GM12892 (cell line): ENCODE measurements around the gene C1QL1.

Experiments used
- POLR2A ChIP-seq: IDR thresholded peaks from 2 replicates; pipeline ENCODE4 v1.6.1; 2011; ENCODE audit warnings: low read depth, low read length, control low read depth
- POLR2AphosphoS5 ChIP-seq: IDR thresholded peaks from 2 replicates; pipeline ENCODE4 v1.6.1; 2011; ENCODE audit warnings: low read depth, low read length, control low read depth
- TAF1 ChIP-seq: IDR thresholded peaks from 2 replicates; pipeline ENCODE4 v1.6.1; 2011; ENCODE audit warnings: low read depth, mild to moderate bottlenecking, control low read depth, low read length, borderline replicate concordance

DNA sequence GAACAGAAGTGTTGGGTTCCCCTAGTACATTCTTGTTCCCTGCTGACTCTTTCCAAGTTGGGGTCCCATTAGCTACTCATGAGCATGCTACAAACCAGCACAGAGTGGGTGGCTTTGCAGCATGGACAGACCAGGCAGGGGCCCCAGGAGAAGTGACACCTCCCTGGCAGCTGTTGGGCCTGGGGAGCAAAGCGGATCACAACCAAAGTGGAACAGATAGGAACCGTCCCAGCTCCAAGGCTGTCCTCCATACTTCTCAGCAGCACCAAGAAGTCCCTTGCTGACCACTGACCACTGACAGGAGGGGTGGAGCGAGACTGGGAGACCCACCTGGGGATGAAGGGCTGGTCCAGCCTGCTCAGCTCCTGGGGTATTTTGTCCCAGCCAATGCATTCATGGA, 40.4 kb downstream of the C1QL1 start:
- TF ChIP-seq TAF1 (no peak), POLR2AphosphoS5 (no peak), POLR2A (no peak)
